Stimulated activated CD4-positive, alpha-beta T cell treated with anti-CD3 and anti-CD28 coated beads, TNF-alpha, amount 100 ng/mL, for 1 hour (primary cell): Measurements from ENCODE around the gene TENM4.

Experiments used
- DNase-seq, 3 donors: peaks; one replicate each; pipeline ENCODE4 v3.0.0-alpha.2; 2020; ENCODE audit warnings: low read depth in 3 of 3, low spot score in 1 of 3

The TENM4 gene

GRCh38 chr11:79035881-79036280 lies 404.9 kb downstream of the TENM4 start:
- DNase-seq, result no peak

DNA sequence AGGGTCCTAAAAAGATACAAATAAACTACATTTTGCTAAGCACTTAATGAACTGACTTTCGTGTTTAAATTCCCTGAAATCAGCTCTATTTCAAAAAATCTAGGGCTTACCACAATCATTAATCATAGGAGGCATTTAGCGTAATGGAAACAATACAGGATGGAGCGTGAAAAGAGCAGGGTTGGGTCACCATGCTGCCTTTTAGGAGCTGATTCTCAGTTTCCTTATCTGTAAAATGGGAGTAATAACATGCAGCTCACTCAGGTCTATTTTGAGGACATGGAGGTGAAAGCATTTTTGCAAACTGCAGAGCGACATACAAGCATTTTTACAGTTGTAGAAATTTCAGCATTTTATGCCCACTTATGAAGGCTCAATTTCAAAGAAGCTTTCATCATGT lies 407.0 kb downstream of the TENM4 start:
- DNase-seq, result no peak

DNA sequence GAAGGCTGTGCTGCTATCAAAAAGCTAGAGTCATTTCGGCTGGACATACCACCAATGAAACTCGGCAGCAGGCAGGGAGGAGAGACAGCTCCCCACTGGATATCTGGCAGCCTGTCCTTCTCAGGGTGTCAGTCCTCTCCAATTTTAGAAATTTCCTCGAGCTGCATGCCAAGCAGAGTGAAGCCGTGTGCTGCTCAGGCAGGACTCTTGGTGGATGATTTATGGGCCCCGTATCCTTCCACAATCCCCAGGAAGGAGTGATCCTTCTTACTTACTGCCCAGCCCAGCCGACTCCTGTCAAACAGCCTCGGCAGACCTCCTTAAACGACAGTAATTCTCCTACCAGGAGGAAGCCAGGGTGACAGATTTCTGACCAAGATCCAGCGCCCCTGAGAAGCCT lies 410.4 kb downstream of the TENM4 start:
- DNase-seq, result no peak

DNA sequence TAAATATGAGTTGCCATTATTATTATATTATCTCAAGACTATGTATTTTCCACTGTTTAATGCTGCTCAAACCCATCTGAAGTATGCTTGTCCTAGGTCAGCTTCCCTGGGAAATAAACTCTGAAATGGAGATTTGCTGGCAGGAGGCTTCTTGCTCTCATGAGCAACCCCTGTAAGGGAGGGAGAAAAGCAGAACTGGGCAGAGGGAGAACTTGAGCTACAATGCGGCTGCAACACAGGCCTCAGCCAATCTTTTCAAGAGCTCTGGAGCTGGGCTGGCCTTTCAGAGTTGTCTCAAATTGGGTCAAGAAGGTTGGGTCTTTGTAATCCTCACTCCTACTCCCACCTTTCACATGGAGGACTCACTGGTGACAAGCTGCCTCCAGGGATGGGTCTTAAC lies 412.6 kb downstream of the TENM4 start:
- DNase-seq, result no peak

- DNase-seq, result no peak
These were observed 413.9 kb downstream of the TENM4 start for GRCh38 chr11:79026803-79027445.

DNA sequence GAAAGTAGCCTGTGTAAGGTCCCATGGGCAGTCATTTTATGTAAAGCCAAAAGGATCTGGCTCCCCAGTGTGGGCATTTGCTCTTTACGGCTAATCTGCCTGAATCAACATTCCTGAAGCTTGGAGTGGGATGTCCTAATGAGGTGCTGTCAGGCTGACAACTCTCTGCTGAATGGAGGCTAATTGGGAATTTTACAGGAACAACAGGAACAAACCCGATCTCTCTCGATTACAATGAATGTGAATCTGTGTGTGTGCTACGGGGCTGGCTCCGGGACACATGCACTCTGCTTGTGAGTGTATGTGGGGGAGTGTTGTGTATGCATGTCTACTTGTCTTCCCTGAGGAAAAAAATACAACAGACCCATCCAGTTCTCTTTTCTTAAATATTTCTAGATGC lies 415.2 kb downstream of the TENM4 start:
- no peak for DNase-seq

- no peak for DNase-seq
These were observed 415.7 kb downstream of the TENM4 start for GRCh38 chr11:79025097-79025496.

- no peak for DNase-seq
These were observed 418.6 kb downstream of the TENM4 start for GRCh38 chr11:79022265-79022664.

DNA sequence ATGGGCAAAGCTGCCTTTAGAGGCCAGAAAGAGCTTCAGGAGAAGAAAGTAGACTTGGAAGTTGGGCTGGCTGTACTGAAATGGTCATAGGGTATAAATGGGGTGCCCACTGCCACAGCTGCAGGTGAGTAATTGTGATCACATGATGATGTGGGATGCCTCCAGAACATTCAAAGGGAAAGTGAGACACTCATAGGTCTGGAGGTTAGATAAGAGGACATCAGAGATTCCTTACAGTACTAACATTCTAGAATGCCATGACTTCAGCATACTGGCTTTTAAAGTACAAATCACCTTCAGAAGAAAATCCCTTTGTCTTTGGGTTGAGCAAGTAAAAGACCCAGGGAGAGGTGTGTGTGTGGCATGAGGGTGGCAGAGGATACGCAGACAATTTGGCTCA lies 419.2 kb downstream of the TENM4 start:
- DNase-seq, result no peak

- no peak for DNase-seq
These were observed 420.9 kb downstream of the TENM4 start for GRCh38 chr11:79019975-79020374.

- DNase-seq, result no peak
These were observed 421.6 kb downstream of the TENM4 start for GRCh38 chr11:79019277-79019676.

- no peak for DNase-seq
These were observed 422.4 kb downstream of the TENM4 start for GRCh38 chr11:79018371-79018849.

- DNase-seq, result no peak
These were observed 423.0 kb downstream of the TENM4 start for GRCh38 chr11:79017811-79018210.

GRCh38 chr11:79013509-79013908 lies 427.3 kb downstream of the TENM4 start:
- no peak for DNase-seq

- DNase-seq, result no peak
These were observed 429.5 kb downstream of the TENM4 start for GRCh38 chr11:79011357-79011756.

DNA sequence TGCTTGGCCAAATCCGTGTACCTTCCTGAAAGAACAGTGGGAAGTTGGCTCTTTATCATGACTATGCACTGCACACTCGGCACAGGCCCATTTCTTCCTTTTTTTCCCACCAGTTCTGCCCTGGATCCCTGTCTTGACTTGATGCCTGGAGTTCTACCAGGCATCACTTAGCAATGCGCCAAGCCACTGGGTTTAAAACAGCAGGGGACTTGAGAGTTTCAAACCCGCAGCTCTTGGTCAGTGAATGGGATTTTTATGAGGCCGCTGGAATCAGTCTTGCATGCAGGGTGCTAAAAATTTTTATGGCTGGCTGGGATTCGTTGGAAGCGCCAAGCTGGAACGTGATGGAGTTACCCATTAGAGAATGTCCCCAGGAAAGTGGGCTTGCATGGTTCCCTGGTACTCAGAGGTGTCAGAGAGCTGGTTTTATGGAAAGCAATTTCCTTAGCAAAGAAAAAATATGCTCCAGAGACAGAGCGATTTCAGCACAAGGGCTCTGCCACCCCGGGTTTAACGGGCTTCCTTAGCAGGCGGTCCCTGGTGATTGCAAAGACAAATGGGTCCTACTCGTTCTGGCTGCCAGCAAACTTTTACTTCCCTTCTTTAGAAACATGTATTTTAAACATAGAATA lies 432.9 kb downstream of the TENM4 start:
- no peak for DNase-seq

DNA sequence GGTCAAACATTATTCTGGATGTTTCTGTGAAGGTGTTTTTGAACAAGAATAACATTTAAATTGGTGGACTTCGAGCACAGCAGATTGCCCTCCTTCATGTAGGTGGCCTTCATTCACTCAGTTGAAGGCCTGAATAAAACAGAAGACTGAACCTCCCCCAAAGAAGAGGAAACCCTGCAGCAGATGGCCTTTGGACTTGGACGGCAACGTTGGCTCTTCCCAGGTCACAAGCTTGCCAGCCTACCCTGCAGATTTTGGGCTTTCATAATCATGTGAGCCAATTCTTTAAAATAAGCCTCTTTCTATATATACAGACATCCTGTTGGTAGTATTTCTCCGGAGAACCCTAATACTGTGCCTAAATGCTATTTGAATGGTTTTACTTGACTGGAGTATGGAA lies 434.0 kb downstream of the TENM4 start:
- DNase-seq, result no peak

- DNase-seq, result no peak
These were observed 444.8 kb downstream of the TENM4 start for GRCh38 chr11:78996007-78996406.

- no peak for DNase-seq
These were observed 445.7 kb downstream of the TENM4 start for GRCh38 chr11:78995171-78995570.

DNA sequence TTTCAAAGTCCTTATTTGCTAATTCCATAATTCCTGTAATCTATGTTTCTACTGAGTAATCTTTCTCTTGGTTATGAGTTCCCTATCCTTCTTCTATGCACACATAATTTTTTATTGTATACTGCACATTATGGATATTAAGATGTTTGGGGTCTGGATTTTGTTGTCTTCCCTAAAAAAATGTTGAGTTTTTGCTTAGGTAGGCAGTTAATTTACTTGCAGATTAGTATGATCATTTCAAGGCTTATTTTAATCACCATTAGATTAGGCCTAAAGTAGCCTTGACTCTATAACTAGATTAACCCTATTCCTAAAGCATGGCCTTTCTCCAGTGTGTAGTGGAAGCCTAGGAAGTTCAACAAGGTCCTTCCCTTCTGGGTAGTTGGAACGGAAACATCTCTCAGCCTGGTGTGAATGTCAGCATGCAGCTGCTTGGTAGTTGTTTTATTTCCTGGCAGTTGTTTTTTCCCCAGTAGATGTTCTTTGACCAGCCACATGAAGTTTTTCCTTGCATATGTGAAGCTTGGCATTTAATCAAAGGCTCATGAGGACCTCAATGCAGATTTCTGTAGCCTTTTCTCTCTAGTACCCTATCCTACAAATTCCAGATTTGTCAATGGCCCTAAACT lies 446.9 kb downstream of the TENM4 start:
- no peak for DNase-seq

DNA sequence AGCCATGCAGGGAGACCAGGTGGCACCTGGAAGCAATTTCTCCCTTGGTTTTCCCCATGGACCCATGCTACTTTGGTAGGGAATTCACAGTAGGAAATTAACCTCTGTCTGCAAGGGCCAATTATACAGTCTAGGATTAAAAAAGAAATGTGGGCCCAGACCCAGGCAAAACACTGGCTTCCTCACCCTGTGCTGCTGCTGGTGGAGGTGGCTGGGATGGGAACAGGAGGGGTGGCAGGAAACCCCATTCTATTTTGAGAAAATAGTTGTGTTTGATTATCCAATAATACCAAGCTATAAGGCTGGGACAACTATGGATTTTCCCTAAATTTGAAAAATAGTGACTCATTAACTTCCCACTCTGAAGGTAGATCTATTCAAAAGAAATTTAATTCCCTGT lies 449.1 kb downstream of the TENM4 start:
- DNase-seq, result no peak

GRCh38 chr11:78990261-78990660 lies 450.6 kb downstream of the TENM4 start:
- no peak for DNase-seq

- no peak for DNase-seq
These were observed 453.1 kb downstream of the TENM4 start for GRCh38 chr11:78987748-78988147.
